PC-9 (cell line): ENCODE data around the gene SLC2A2. TPM values are rescaled to one million over a fixed set of nuclear protein-coding genes. Genes with fewer than 3 reads are reported as not detected.

Experiments used
- BruUV-seq: library from RNA; stranded (reverse); fragments of 400-500 nt; replicated peaks from 2 replicates; lab custom pipeline; 2021; lab: Mats Ljungman, UMichigan
- CTCF ChIA-PET: fragments of 300-600 bp; sonication (Branson Sonifier 250); formaldehyde crosslinking; loops from one replicate; lab custom pipeline; 2022; ENCODE audit warnings: antibody characterized with exemption; lab: Charles Lee
- POLR2A ChIA-PET: fragments of 300-600 bp; sonication (Branson Sonifier 250); formaldehyde crosslinking; loops from one replicate; lab custom pipeline; 2022; ENCODE audit warnings: antibody characterized with exemption; ENCODE audit not compliant: unreplicated experiment; lab: Charles Lee
- DNase-seq, 2 experiments: peaks; one replicate each; pipeline versions ENCODE4 v3.0.0 to v3.0.0-alpha.2; 2015 to 2022; ENCODE audit warnings: mixed read lengths in 1 of 2
- H2AFZ ChIP-seq: fragments of 200-600 bp; sonication (generic); 2 replicates; pipeline ENCODE4 v1.8.1; 2017; ENCODE audit warnings: antibody characterized with exemption
- H3F3A ChIP-seq: fragments of 200-600 bp; sonication (generic); 2 replicates; pipeline ENCODE4 v1.8.1; 2017; ENCODE audit warnings: antibody characterized with exemption, mild to moderate bottlenecking, low read depth; ENCODE audit not compliant: insufficient read depth
- H3K27ac ChIP-seq: fragments of 200-600 bp; sonication (generic); 2 replicates; pipeline ENCODE4 v1.6.1; 2016; ENCODE audit warnings: mixed run types
- H3K27me3 ChIP-seq: fragments of 200-600 bp; sonication (generic); 2 replicates; pipeline ENCODE4 v1.6.1; 2016; ENCODE audit warnings: low read depth, mixed run types; ENCODE audit not compliant: insufficient read depth
- H3K36me3 ChIP-seq: fragments of 200-600 bp; sonication (generic); 2 replicates; pipeline ENCODE4 v1.6.1; 2016; ENCODE audit warnings: low read depth, mixed run types
- H3K4me1 ChIP-seq: fragments of 200-600 bp; sonication (generic); replicated peaks from 2 replicates; pipeline ENCODE4 v1.6.1; 2016; ENCODE audit warnings: mixed run types; ENCODE audit not compliant: insufficient read depth
- H3K4me2 ChIP-seq: fragments of 200-600 bp; sonication (generic); 2 replicates; pipeline ENCODE4 v1.6.1; 2017; ENCODE audit warnings: mixed run types
- H3K4me3 ChIP-seq: fragments of 200-600 bp; sonication (generic); 2 replicates; pipeline ENCODE4 v1.6.1; 2016; ENCODE audit warnings: mixed run types
- H3K79me2 ChIP-seq: fragments of 200-600 bp; sonication (generic); 2 replicates; pipeline ENCODE4 v1.6.1; 2017; ENCODE audit warnings: low read depth, mixed run types
- H3K9me2 ChIP-seq: fragments of 200-600 bp; sonication (generic); 2 replicates; pipeline ENCODE4 v1.8.1; 2017; ENCODE audit warnings: mild to moderate bottlenecking; ENCODE audit not compliant: insufficient read depth
- H3K9me3 ChIP-seq: fragments of 200-600 bp; sonication (generic); 2 replicates; pipeline ENCODE4 v1.8.1; 2016; ENCODE audit warnings: low read depth; ENCODE audit not compliant: insufficient read depth
- H4K20me1 ChIP-seq: fragments of 200-600 bp; sonication (generic); 2 replicates; pipeline ENCODE4 v1.8.1; 2017; ENCODE audit not compliant: insufficient read depth
- EZH2 ChIP-seq: fragments of 200-600 bp; sonication (generic); IDR thresholded peaks from 2 replicates; pipeline ENCODE4 v1.8.0; 2017; ENCODE audit warnings: antibody characterized with exemption, low read depth
- intact Hi-C: fragments of 100-400 bp; cut with micrococcal nuclease; formaldehyde crosslinking; loops from one replicate; pipeline ENCODE4 v1.10.0; 2022; ENCODE audit not compliant: unreplicated experiment
- total RNA-seq: library from RNA; stranded (reverse); gene quantifications from 2 replicates; pipeline ENCODE4 v1.2.3, GENCODE V29; 2021
- TF ChIP-seq, protein P1 (sequence below): fragments of 200-600 bp; sonication (generic); conservative IDR thresholded peaks from 2 replicates; pipeline ENCODE4 v1.6.1; 2017; ENCODE audit warnings: mixed run types, antibody characterized with exemption, mild to moderate bottlenecking, moderate library complexity

The SLC2A2 gene
- total RNA-seq, 1 experiment from 2014 or later = not detected

DNA sequence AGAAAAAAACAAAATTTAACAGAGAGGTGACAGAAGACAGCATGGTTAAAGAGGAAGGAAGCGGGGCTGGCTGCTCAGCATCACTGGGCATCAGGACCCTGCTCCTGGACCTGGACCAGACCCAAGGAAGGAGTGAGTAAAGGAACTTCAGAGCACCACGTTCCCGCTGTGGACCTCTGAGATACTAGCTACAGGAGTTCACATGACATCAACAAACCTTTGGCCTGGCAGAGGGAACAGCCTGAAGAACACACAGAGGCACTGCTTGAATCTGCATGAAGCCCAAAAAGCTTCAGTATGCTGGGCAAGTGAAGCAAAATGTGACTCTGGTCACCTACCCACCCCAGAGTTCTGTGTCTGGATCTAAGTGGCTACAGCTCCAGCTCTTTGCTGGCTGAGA is 38.1 kb downstream of the SLC2A2 start:
- no TSS peak for BruUV-seq
- no peaks in the 10 kb centered on the region for H4K20me1 ChIP-seq
- H3K27ac ChIP-seq = no peak overlapping the region
- no peaks in the 10 kb centered on the region for H3F3A ChIP-seq
- H3K4me3 ChIP-seq = no peak overlapping the region
- H3K9me3 ChIP-seq = no peaks in the 10 kb centered on the region; the same call in 1 of the 2 replicates
- ChIA-PET POLR2A (no interaction called here), CTCF (no interaction called here)
- DNase-seq = no peak
- no peak overlapping the region for H3K4me2 ChIP-seq
- no peaks in the 10 kb centered on the region for H3K27me3 ChIP-seq
- intact Hi-C loops = no loop called here
- peaks cover 10% of the 10 kb centered on the region for H3K4me1 ChIP-seq
- no peaks in the 10 kb centered on the region for H3K36me3 ChIP-seq
- no peaks in the 10 kb centered on the region for H3K79me2 ChIP-seq
- TF ChIP-seq EZH2 = no peak
- no peaks in the 10 kb centered on the region for H3K9me2 ChIP-seq
- no peak overlapping the region for H2AFZ ChIP-seq

DNA sequence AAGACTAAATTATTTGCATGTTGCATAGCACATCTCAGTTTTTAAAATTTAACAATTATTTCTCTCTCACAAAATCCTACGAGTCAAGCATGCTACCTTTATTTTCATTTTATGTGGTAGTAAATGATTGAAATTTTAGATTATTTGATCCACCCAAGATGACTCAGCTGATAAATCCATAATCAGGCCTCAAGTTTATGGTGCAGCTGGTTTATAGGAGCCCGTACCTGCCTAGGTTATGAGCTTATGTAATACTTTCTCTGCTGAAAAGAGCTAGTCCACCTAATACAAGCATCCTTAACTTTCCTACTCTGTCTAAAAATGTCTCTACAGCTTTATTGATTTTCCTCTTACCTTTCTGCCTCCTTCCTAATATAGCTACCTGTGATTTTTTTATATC is 41.2 kb downstream of the SLC2A2 start:
- intact Hi-C loops = no loop called here
- no peaks in the 10 kb centered on the region for H3K27me3 ChIP-seq
- H3K4me3 ChIP-seq = no peak overlapping the region
- no TSS peak for BruUV-seq
- TF ChIP-seq, protein P1, sequence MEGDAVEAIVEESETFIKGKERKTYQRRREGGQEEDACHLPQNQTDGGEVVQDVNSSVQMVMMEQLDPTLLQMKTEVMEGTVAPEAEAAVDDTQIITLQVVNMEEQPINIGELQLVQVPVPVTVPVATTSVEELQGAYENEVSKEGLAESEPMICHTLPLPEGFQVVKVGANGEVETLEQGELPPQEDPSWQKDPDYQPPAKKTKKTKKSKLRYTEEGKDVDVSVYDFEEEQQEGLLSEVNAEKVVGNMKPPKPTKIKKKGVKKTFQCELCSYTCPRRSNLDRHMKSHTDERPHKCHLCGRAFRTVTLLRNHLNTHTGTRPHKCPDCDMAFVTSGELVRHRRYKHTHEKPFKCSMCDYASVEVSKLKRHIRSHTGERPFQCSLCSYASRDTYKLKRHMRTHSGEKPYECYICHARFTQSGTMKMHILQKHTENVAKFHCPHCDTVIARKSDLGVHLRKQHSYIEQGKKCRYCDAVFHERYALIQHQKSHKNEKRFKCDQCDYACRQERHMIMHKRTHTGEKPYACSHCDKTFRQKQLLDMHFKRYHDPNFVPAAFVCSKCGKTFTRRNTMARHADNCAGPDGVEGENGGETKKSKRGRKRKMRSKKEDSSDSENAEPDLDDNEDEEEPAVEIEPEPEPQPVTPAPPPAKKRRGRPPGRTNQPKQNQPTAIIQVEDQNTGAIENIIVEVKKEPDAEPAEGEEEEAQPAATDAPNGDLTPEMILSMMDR = no peak
- TF ChIP-seq EZH2 = no peak
- H3K79me2 ChIP-seq = no peaks in the 10 kb centered on the region
- CTCF ChIA-PET = interaction anchor here (0.6 kb wide), 1 partner anchor 72 kb away, joined by 5 read pairs; no protein-coding TSS in a partner anchor
- H3K4me2 ChIP-seq = no peak overlapping the region
- peaks cover 10% of the 10 kb centered on the region for H3K4me1 ChIP-seq
- no peak for DNase-seq
- no peaks in the 10 kb centered on the region for H3K9me2 ChIP-seq
- H4K20me1 ChIP-seq = no peaks in the 10 kb centered on the region
- POLR2A ChIA-PET = interaction anchor here (0.7 kb wide), 1 partner anchor 1102 kb away, joined by 3 read pairs; no protein-coding TSS in a partner anchor
- H3K9me3 ChIP-seq = no peaks in the 10 kb centered on the region; the same call in 1 of the 2 replicates
- H3F3A ChIP-seq = no peaks in the 10 kb centered on the region
- H3K27ac ChIP-seq = no peak overlapping the region
- H3K36me3 ChIP-seq = no peaks in the 10 kb centered on the region
- no peak overlapping the region for H2AFZ ChIP-seq

DNA sequence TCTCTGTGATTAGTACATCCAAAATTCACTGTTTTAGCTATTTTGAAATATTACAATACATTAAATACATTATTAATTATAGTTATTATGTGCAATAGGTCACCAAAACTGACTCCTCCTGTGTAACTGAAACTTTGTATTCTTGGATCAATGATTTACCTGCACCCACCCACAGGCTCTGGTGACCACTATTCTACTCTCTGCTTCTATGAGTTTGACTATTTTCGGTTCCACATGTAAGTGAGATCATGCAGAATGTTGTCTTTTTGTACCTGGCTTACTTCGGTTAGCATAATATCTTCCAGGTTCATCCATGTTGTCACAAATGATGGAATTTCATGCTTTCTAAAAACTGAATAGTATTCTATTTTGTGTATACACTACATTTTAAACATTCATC is 43.8 kb downstream of the SLC2A2 start:
- no peak overlapping the region for H3K4me2 ChIP-seq
- peaks cover 6% of the 10 kb centered on the region; the same call in 1 of the 2 replicates for H3K9me3 ChIP-seq
- intact Hi-C loops = no loop called here
- H3F3A ChIP-seq = no peaks in the 10 kb centered on the region
- no peaks in the 10 kb centered on the region for H3K79me2 ChIP-seq
- TF ChIP-seq, protein P1 = no peak
- TF ChIP-seq EZH2 = no peak
- no peak overlapping the region for H2AFZ ChIP-seq
- POLR2A ChIA-PET = no interaction called here
- BruUV-seq = no TSS peak
- no peaks in the 10 kb centered on the region for H4K20me1 ChIP-seq
- H3K9me2 ChIP-seq = no peaks in the 10 kb centered on the region
- DNase-seq = no peak
- H3K27me3 ChIP-seq = no peaks in the 10 kb centered on the region
- no peak overlapping the region for H3K4me3 ChIP-seq
- H3K36me3 ChIP-seq = no peaks in the 10 kb centered on the region
- H3K27ac ChIP-seq = no peak overlapping the region
- CTCF ChIA-PET = no interaction called here
- H3K4me1 ChIP-seq = no peaks in the 10 kb centered on the region

DNA sequence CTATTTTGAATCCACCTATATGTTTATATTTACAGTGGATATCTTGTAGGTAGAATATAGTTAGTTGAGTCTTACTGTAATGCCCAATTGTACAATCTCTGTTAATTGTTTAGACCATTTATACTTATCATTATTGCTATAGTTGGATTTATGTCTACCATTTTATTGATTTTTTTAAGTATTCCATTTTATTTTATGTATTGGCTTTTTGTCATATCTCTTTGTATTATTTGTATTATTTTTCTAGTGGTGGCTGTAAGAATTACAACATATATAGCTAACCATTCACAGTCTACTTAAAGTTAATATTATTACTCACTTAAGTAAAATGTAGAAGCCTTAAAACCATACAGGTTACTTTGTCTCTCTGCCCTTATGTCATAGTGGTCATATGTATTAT is 46.1 kb downstream of the SLC2A2 start:
- ChIA-PET CTCF (no interaction called here), POLR2A (interaction anchor here (1.0 kb wide), 1 partner anchor 800 kb away, joined by 5 read pairs; no protein-coding TSS in a partner anchor)
- BruUV-seq = no TSS peak

More for the DNA sequence above, 46.1 kb downstream of the SLC2A2 start:
- Histone ChIP-seq H3K9me2 (no peaks in the 10 kb centered on the region), H3K36me3 (no peaks in the 10 kb centered on the region), H3K4me1 (no peaks in the 10 kb centered on the region), H4K20me1 (no peaks in the 10 kb centered on the region), H3K4me3 (no peak overlapping the region), H3K9me3 (peaks cover 11% of the 10 kb centered on the region), H3F3A (no peaks in the 10 kb centered on the region), H3K79me2 (no peaks in the 10 kb centered on the region), H3K27ac (no peak overlapping the region), H3K27me3 (no peaks in the 10 kb centered on the region), H2AFZ (no peak overlapping the region), H3K4me2 (no peak overlapping the region)
- TF ChIP-seq EZH2 = no peak
- TF ChIP-seq, protein P1 = peak; percentile 40
- DNase-seq = no peak
- intact Hi-C loops = no loop called here
